OCI-LY1 (cell line): ENCODE results near the gene PUM1.
A peak's percentile ranks its signal among the peaks of the same experiment; 100 is the strongest.

ENCODE experiments used
- H2AFZ ChIP-seq: fragments of 200-600 bp; sonication (generic), shearing (Covaris generic); 2 replicates; pipeline ENCODE4 v1.6.0; 2014; ENCODE audit warnings: antibody characterized with exemption, mild to moderate bottlenecking, low read length
- H3F3A ChIP-seq: fragments of 200-600 bp; sonication (generic), shearing (Covaris generic); 2 replicates; pipeline ENCODE4 v1.6.0; 2014; ENCODE audit warnings: mild to moderate bottlenecking, antibody characterized with exemption, low read length, moderate library complexity; ENCODE audit not compliant: insufficient read depth
- H3K27ac ChIP-seq: fragments of 200-600 bp; sonication (generic); 2 replicates; pipeline ENCODE4 v1.5.1; 2014; ENCODE audit warnings: low read length, mixed run types, mild to moderate bottlenecking, low read depth; ENCODE audit not compliant: poor library complexity, severe bottlenecking
- H3K27me3 ChIP-seq: fragments of 200-600 bp; sonication (generic); 2 replicates; pipeline ENCODE4 v1.6.0; 2014; ENCODE audit warnings: antibody characterized with exemption, mild to moderate bottlenecking, low read length, moderate library complexity; ENCODE audit not compliant: insufficient read depth
- H3K36me3 ChIP-seq: fragments of 200-600 bp; sonication (generic); 2 replicates; pipeline ENCODE4 v1.6.1; 2014; ENCODE audit warnings: mild to moderate bottlenecking, antibody characterized with exemption, low read length, moderate library complexity, mixed read lengths; ENCODE audit not compliant: insufficient read depth
- H3K4me1 ChIP-seq: fragments of 200-600 bp; sonication (generic); 2 replicates; pipeline ENCODE4 v1.5.1; 2014; ENCODE audit warnings: mild to moderate bottlenecking, low read length, moderate library complexity; ENCODE audit not compliant: insufficient read depth, severe bottlenecking
- H3K4me2 ChIP-seq: fragments of 200-600 bp; sonication (generic), shearing (Covaris generic); 2 replicates; pipeline ENCODE4 v1.6.1; 2014; ENCODE audit warnings: low read length
- H3K4me3 ChIP-seq: fragments of 200-600 bp; sonication (generic); 2 replicates; pipeline ENCODE4 v1.5.1; 2014; ENCODE audit warnings: low read length, low read depth, mild to moderate bottlenecking, mixed read lengths; ENCODE audit not compliant: poor library complexity, severe bottlenecking
- H3K79me2 ChIP-seq: fragments of 200-600 bp; shearing (Covaris generic); 2 replicates; pipeline ENCODE4 v1.6.1; 2016; ENCODE audit warnings: mixed run types, low read length, mixed read lengths; ENCODE audit not compliant: insufficient read depth
- H3K9ac ChIP-seq: fragments of 200-600 bp; sonication (generic), shearing (Covaris generic); 2 replicates; pipeline ENCODE4 v1.6.1; 2014; ENCODE audit warnings: mild to moderate bottlenecking, low read length, mixed read lengths
- H3K9me2 ChIP-seq: fragments of 200-600 bp; sonication (generic), shearing (Covaris generic); 2 replicates; pipeline ENCODE4 v1.6.1; 2014; ENCODE audit warnings: low read depth, mild to moderate bottlenecking, low read length, mixed read lengths
- H3K9me3 ChIP-seq: fragments of 200-600 bp; shearing (Covaris generic); 2 replicates; pipeline ENCODE4 v1.6.1; 2014; ENCODE audit warnings: low read length, mixed read lengths
- H4K20me1 ChIP-seq: fragments of 200-600 bp; sonication (generic), shearing (Covaris generic); 2 replicates; pipeline ENCODE4 v1.6.0; 2016; ENCODE audit warnings: mild to moderate bottlenecking, low read length; ENCODE audit not compliant: insufficient read depth
- CTCF ChIP-seq: fragments of 200-600 bp; sonication (generic), shearing (Covaris generic); IDR thresholded peaks from 2 replicates; pipeline ENCODE4 v1.5.1; 2017; ENCODE audit warnings: mild to moderate bottlenecking, antibody characterized with exemption, low read length, moderate library complexity, mixed read lengths
- EZH2 ChIP-seq: fragments of 200-600 bp; sonication (generic), shearing (Covaris generic); IDR thresholded peaks from 2 replicates; pipeline ENCODE4 v1.8.0; 2017; ENCODE audit warnings: borderline replicate concordance, mixed run types, mild to moderate bottlenecking, antibody characterized with exemption, low read length, moderate library complexity, mixed read lengths

PUM1 gene

DNA sequence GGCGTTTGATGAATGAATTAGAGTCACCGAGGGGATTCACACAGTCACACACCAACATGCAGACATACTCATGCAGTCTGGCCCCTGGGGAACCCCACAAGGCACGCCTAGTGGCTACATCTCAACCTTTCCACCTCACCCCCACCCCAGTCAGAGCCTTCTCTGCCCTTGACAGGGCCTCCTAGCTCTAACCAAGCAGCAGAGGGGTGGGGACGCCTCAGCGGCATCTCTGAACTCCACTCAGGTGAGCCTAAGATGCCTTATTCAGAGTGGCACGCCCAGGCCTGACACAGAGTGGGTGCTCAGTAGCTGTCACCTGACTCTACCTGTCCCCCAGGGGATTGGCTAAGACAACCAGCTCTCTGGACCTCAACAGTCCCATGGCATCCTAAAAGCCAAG, 153.3 kb downstream of the PUM1 start:
- no peaks in the 10 kb centered on the region for H3K9me2 ChIP-seq
- no peaks in the 10 kb centered on the region for H3K9me3 ChIP-seq
- H3K4me3 ChIP-seq: no peak overlapping the region
- H3F3A ChIP-seq: no peaks in the 10 kb centered on the region
- peaks cover 11% of the 10 kb centered on the region for H3K4me1 ChIP-seq
- no peak overlapping the region for H3K9ac ChIP-seq
- no peaks in the 10 kb centered on the region for H3K36me3 ChIP-seq
- H2AFZ ChIP-seq: no peak overlapping the region
- no peaks in the 10 kb centered on the region for H3K79me2 ChIP-seq
- no peak overlapping the region for H3K27ac ChIP-seq
- H3K27me3 ChIP-seq: peaks cover 5% of the 10 kb centered on the region; the same call in 1 of the 2 replicates
- H4K20me1 ChIP-seq: no peaks in the 10 kb centered on the region
- TF ChIP-seq CTCF (no peak), EZH2 (no peak)
- H3K4me2 ChIP-seq: no peak overlapping the region

- no peaks in the 10 kb centered on the region for H3F3A ChIP-seq
- peaks cover 11% of the 10 kb centered on the region for H3K4me1 ChIP-seq
- no peaks in the 10 kb centered on the region for H3K9me2 ChIP-seq
- TF ChIP-seq CTCF: peak; percentile 89
- TF ChIP-seq EZH2: no peak
- no peaks in the 10 kb centered on the region for H3K9me3 ChIP-seq
- no peaks in the 10 kb centered on the region for H3K79me2 ChIP-seq
- H2AFZ ChIP-seq: no peak overlapping the region
- H3K4me2 ChIP-seq: no peak overlapping the region
- no peaks in the 10 kb centered on the region for H3K36me3 ChIP-seq
- H3K9ac ChIP-seq: no peak overlapping the region
- H3K27me3 ChIP-seq: peaks cover 8% of the 10 kb centered on the region; the same call in 1 of the 2 replicates
- H3K27ac ChIP-seq: no peak overlapping the region
- H4K20me1 ChIP-seq: no peaks in the 10 kb centered on the region
- no peak overlapping the region for H3K4me3 ChIP-seq
Measured at GRCh38 chr1:30911059-30911954, 154.2 kb downstream of the PUM1 start.

- no peak overlapping the region for H2AFZ ChIP-seq
- H3K4me3 ChIP-seq: no peak overlapping the region
- no peak overlapping the region for H3K9ac ChIP-seq
- no peaks in the 10 kb centered on the region for H3K79me2 ChIP-seq
- H3K36me3 ChIP-seq: no peaks in the 10 kb centered on the region
- H3K9me2 ChIP-seq: no peaks in the 10 kb centered on the region
- H3K4me2 ChIP-seq: peak overlapping the region; percentile 56; the same call in 1 of the 2 replicates
- H3K9me3 ChIP-seq: no peaks in the 10 kb centered on the region
- peaks cover 11% of the 10 kb centered on the region for H3K4me1 ChIP-seq
- peaks cover 14% of the 10 kb centered on the region; the same call in 1 of the 2 replicates for H3K27me3 ChIP-seq
- TF ChIP-seq EZH2: no peak
- TF ChIP-seq CTCF: no peak
- no peak overlapping the region for H3K27ac ChIP-seq
- H3F3A ChIP-seq: no peaks in the 10 kb centered on the region
- no peaks in the 10 kb centered on the region for H4K20me1 ChIP-seq
Measured at GRCh38 chr1:30909365-30910068, 156.0 kb downstream of the PUM1 start.
